ENCODE data around the gene LIN7C.
A peak's percentile ranks its signal among the peaks of the same experiment; 100 is the strongest.
"Not testable (repeated sequence)": the region's sequence is repeated elsewhere in the genome, so short reads cannot be mapped to it uniquely, and the experiment has no call there.

Gene LIN7C

DNA sequence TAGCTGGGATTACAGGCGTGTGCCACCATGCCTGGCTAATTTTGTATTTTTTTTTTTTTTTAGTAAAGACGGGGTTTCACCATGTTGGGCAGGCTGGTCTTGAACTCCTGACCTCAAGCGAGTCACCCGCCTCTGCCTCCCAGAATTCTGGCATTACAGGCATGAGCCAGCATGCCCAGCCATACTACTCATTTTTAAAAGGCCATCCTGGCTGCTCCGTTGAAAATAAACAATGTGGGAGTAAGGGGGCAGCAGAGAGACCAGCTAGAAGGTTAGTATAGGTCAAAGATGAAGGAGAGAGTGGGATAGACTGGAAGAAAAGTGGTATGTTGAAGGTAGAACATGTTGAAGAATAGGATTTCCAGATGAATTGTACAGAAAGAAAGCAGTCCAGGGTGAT, 17.6 kb upstream of the LIN7C start:
- Mint-ChIP-seq H3K4me3 (no peak overlapping the region), H3K9me3 (no peaks in the 10 kb centered on the region), H3K27ac (no peak overlapping the region), H3K36me3 (no peaks in the 10 kb centered on the region), H3K4me1 (no peaks in the 10 kb centered on the region), H3K27me3 (peaks cover 5% of the 10 kb centered on the region)
- DNase-seq (ENCODE audit: low spot score in 2 of 2): no peak
- ATAC-seq (ENCODE audit: low read depth): no peak

GRCh38 chr11:27520226-27520625, 13.7 kb upstream of the LIN7C start:
- Mint-ChIP-seq H3K27me3 (peaks cover 7% of the 10 kb centered on the region), H3K36me3 (no peaks in the 10 kb centered on the region), H3K4me3 (no peak overlapping the region), H3K4me1 (no peaks in the 10 kb centered on the region), H3K27ac (no peak overlapping the region), H3K9me3 (peaks cover 2% of the 10 kb centered on the region)
- ATAC-seq (ENCODE audit: low read depth) (no peak), DNase-seq (ENCODE audit: low spot score in 2 of 2) (no peak)

DNA sequence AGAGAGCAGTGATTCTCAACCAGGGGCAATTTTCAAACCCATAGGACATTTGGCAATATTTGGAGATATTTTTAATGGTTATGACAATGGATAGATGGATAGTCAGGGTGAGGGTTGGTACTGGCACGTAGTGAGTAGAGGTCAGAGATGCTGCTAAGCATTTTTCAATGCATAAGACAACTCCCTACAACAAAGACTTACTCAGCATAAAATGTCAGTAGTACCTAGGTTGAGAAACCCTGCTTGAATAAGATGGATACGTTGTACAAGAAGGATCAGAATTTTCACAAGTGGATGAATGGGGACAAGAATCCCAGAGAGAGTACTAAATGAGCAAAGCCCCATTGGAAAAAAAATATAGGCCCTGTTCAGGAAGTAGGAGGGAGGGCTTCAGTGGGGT, 11.9 kb upstream of the LIN7C start:
- no peak for DNase-seq (ENCODE audit: low spot score in 2 of 2)
- Mint-ChIP-seq H3K27ac (no peak overlapping the region), H3K27me3 (peaks cover 3% of the 10 kb centered on the region), H3K4me3 (no peak overlapping the region), H3K9me3 (peaks cover 3% of the 10 kb centered on the region), H3K36me3 (no peaks in the 10 kb centered on the region), H3K4me1 (no peaks in the 10 kb centered on the region)
- no peak for ATAC-seq (ENCODE audit: low read depth)

- not testable (repeated sequence) for H3K4me1 Mint-ChIP-seq; DNase-seq (ENCODE audit: low spot score in 2 of 2); ATAC-seq (ENCODE audit: low read depth); H3K36me3 Mint-ChIP-seq; H3K27me3 Mint-ChIP-seq; H3K27ac Mint-ChIP-seq; H3K9me3 Mint-ChIP-seq; H3K4me3 Mint-ChIP-seq
Measured at GRCh38 chr11:27517490-27517889, 10.9 kb upstream of the LIN7C start.

DNA sequence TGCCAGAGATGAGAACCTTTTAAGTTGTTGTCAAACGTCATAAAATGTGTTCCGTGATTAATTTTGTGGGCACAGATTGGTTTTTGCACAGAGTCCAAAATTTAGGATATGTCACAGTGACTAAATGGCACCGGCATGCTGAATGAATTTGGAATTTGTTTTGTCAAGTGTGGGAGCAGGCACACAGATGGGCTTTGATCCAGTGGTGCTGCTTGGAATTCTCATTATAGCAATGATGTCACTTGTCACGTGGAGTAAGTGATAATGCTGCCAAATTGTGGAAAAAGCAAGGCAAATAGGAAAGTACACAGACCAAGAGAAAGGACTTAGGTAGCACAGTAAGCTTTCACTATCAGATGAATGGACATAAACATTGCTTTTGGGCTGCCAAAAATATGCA, 8.0 kb upstream of the LIN7C start:
- H3K9me3 Mint-ChIP-seq: peaks cover 3% of the 10 kb centered on the region
- no peak for DNase-seq (ENCODE audit: low spot score in 2 of 2)
- ATAC-seq (ENCODE audit: low read depth): no peak
- peaks cover 3% of the 10 kb centered on the region for H3K27me3 Mint-ChIP-seq
- H3K4me3 Mint-ChIP-seq: no peak overlapping the region
- H3K36me3 Mint-ChIP-seq: peaks cover 2% of the 10 kb centered on the region
- no peaks in the 10 kb centered on the region for H3K4me1 Mint-ChIP-seq
- H3K27ac Mint-ChIP-seq: no peak overlapping the region

DNA sequence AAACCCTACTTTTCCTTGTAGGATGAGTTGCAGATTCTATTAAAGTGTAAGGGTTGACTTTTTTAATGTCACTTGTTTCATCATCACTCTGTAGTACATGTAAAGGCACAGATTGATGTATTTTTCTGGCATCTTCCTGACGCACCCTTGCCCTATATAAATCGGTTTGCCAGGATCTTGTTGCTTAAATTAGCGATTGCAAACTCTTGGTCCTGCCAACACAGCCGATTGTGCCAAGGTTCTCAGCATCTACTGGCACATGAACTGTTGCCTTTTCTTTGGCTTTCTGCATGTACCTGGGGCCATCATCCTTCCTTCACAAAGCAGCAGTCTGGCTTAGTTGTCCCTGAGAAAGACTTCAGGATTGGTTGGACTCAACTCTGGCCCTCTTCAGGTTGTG, 7.5 kb upstream of the LIN7C start:
- peaks cover 3% of the 10 kb centered on the region for H3K9me3 Mint-ChIP-seq
- ATAC-seq (ENCODE audit: low read depth) (no peak), DNase-seq (ENCODE audit: low spot score in 2 of 2) (no peak)
- no peaks in the 10 kb centered on the region for H3K4me1 Mint-ChIP-seq
- peaks cover 3% of the 10 kb centered on the region for H3K27me3 Mint-ChIP-seq
- H3K36me3 Mint-ChIP-seq: peaks cover 4% of the 10 kb centered on the region
- H3K4me3 Mint-ChIP-seq: no peak overlapping the region
- no peak overlapping the region for H3K27ac Mint-ChIP-seq

GRCh38 chr11:27513389-27513788, 6.8 kb upstream of the LIN7C start:
- Mint-ChIP-seq H3K36me3 (peaks cover 4% of the 10 kb centered on the region), H3K4me1 (no peaks in the 10 kb centered on the region), H3K4me3 (no peak overlapping the region), H3K9me3 (peaks cover 3% of the 10 kb centered on the region), H3K27ac (no peak overlapping the region), H3K27me3 (peaks cover 3% of the 10 kb centered on the region)
- DNase-seq (ENCODE audit: low spot score in 2 of 2): no peak
- ATAC-seq (ENCODE audit: low read depth): no peak

- no peak overlapping the region for H3K27ac Mint-ChIP-seq
- H3K4me3 Mint-ChIP-seq: no peak overlapping the region
- no peaks in the 10 kb centered on the region for H3K27me3 Mint-ChIP-seq
- H3K9me3 Mint-ChIP-seq: peaks cover 6% of the 10 kb centered on the region
- DNase-seq (ENCODE audit: low spot score in 2 of 2): no peak
- H3K36me3 Mint-ChIP-seq: peaks cover 4% of the 10 kb centered on the region
- H3K4me1 Mint-ChIP-seq: peaks cover 7% of the 10 kb centered on the region
- ATAC-seq (ENCODE audit: low read depth): no peak
Measured at GRCh38 chr11:27512238-27512637, 5.7 kb upstream of the LIN7C start.

DNA sequence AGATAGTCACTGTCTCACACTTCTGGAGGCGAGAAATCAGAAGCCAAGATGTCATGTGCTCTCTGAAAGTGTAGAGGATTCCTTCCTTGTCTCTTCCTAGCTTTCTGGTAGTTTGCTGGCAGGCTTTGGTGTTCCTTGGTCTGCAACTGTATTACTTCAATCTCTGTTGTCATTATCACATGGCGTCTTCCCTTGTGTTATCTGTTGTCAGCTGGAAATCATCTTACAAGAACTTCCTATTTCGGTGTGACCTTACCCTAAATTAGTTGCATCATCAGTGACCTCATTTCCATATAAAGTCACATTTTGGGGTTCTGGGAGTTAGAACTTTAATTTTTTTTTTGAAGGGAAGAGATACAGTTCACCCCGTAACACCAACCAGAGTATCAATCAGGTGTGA, 3.3 kb upstream of the LIN7C start:
- DNase-seq (ENCODE audit: low spot score in 2 of 2) (no peak), ATAC-seq (ENCODE audit: low read depth) (no peak)
- H3K27me3 Mint-ChIP-seq: no peaks in the 10 kb centered on the region
- H3K36me3 Mint-ChIP-seq: peaks cover 4% of the 10 kb centered on the region
- peaks cover 3% of the 10 kb centered on the region for H3K9me3 Mint-ChIP-seq
- H3K27ac Mint-ChIP-seq: no peak overlapping the region
- no peak overlapping the region for H3K4me3 Mint-ChIP-seq
- H3K4me1 Mint-ChIP-seq: peaks cover 17% of the 10 kb centered on the region

- Mint-ChIP-seq H3K4me3 (peak overlapping the region; percentile 74), H3K9me3 (peaks cover 3% of the 10 kb centered on the region), H3K36me3 (peaks cover 4% of the 10 kb centered on the region), H3K27ac (peak overlapping the region; percentile 96), H3K4me1 (peaks cover 19% of the 10 kb centered on the region), H3K27me3 (no peaks in the 10 kb centered on the region)
- DNase-seq (ENCODE audit: low spot score in 2 of 2) (no peak), ATAC-seq (ENCODE audit: low read depth) (no peak)
Measured at GRCh38 chr11:27507557-27508322, 1.2 kb upstream of the LIN7C start.

DNA sequence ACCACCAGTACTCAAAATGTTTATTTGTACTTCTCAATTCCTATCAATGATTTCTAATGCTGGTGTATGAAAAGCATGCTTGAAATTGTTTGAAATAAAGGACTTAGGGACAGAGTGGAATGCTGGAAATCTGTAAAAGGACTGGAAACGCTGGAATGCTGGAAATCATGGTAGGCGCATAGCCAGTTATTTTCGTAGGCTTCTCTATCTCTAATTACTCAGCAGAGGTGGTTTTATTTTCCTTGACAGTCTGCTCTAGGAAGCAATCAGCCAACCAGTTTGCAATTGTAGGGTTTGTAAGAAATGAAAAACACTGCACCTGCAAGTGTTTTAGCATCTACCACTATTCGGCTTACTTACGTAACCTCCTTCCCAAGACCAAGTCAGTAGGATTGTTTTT, 788 bp downstream of the LIN7C start:
- Mint-ChIP-seq H3K4me3 (peak overlapping the region; percentile 100), H3K36me3 (peaks cover 10% of the 10 kb centered on the region), H3K4me1 (peaks cover 25% of the 10 kb centered on the region), H3K27me3 (no peaks in the 10 kb centered on the region), H3K9me3 (peaks cover 3% of the 10 kb centered on the region), H3K27ac (peak overlapping the region; percentile 96)
- DNase-seq (ENCODE audit: low spot score in 2 of 2): no peak
- no peak for ATAC-seq (ENCODE audit: low read depth)

DNA sequence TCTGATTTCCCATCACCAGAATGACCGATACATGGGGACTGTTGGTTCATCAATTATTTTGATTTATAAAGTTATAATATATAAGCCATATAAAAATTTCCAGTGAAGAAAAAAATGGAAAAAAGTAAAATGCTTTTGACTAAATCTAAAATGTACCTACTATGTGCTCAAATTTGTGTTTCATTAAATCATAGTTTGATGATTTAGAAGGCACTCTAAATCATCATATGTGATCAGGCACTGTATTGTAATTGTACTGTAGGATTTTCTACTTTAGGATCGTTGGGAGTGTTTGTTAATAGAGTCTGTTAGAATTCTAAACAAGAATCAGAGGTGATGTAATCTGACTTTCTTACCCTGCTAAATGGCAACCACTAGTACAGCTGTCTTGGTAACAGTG, 2.4 kb downstream of the LIN7C start:
- ATAC-seq (ENCODE audit: low read depth) (no peak), DNase-seq (ENCODE audit: low spot score in 2 of 2) (no peak)
- H3K4me3 Mint-ChIP-seq: no peak overlapping the region
- H3K27ac Mint-ChIP-seq: peak overlapping the region; percentile 50
- peaks cover 10% of the 10 kb centered on the region for H3K36me3 Mint-ChIP-seq
- peaks cover 3% of the 10 kb centered on the region for H3K9me3 Mint-ChIP-seq
- no peaks in the 10 kb centered on the region for H3K27me3 Mint-ChIP-seq
- peaks cover 28% of the 10 kb centered on the region for H3K4me1 Mint-ChIP-seq

DNA sequence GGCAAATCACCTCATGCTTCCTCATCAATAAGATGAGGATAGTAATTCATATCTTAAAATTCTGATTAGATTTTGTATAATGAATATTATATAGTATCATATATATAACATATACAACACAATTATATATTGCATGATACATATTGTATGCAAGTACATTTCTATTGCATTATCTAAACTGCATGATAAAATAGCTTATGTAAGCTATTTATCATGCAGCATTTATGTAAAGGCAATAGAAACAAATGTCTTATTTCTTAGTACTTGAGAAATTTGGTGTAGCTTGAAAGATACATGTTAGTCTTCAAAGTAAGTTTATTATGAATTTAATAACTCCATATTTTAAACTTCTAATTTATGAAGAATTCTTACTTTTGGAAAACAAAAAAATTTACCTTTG, 5.5 kb downstream of the LIN7C start:
- H3K9me3 Mint-ChIP-seq: no peaks in the 10 kb centered on the region
- peaks cover 13% of the 10 kb centered on the region for H3K36me3 Mint-ChIP-seq
- no peaks in the 10 kb centered on the region for H3K27me3 Mint-ChIP-seq
- H3K4me3 Mint-ChIP-seq: no peak overlapping the region
- no peak for ATAC-seq (ENCODE audit: low read depth)
- no peak for DNase-seq (ENCODE audit: low spot score in 2 of 2)
- H3K4me1 Mint-ChIP-seq: peaks cover 17% of the 10 kb centered on the region
- no peak overlapping the region for H3K27ac Mint-ChIP-seq

GRCh38 chr11:27497911-27498310, 8.7 kb downstream of the LIN7C start:
- Mint-ChIP-seq H3K27ac (no peak overlapping the region), H3K36me3 (peaks cover 13% of the 10 kb centered on the region), H3K27me3 (no peaks in the 10 kb centered on the region), H3K4me1 (peaks cover 10% of the 10 kb centered on the region), H3K4me3 (no peak overlapping the region), H3K9me3 (no peaks in the 10 kb centered on the region)
- ATAC-seq (ENCODE audit: low read depth) (no peak), DNase-seq (ENCODE audit: low spot score in 2 of 2) (no peak)

- DNase-seq (ENCODE audit: low spot score in 2 of 2): no peak
- Mint-ChIP-seq H3K9me3 (no peaks in the 10 kb centered on the region), H3K36me3 (peaks cover 11% of the 10 kb centered on the region), H3K4me1 (peaks cover 8% of the 10 kb centered on the region), H3K27me3 (no peaks in the 10 kb centered on the region), H3K27ac (no peak overlapping the region), H3K4me3 (no peak overlapping the region)
- ATAC-seq (ENCODE audit: low read depth): peak; percentile 42
Measured at GRCh38 chr11:27497284-27497866, 9.2 kb downstream of the LIN7C start.

Data from memory B cell (primary cell).